GM19395 (cell line): ENCODE measurements around the gene ARHGEF28.

ENCODE experiments used
- ATAC-seq: cut with Tn5 transposase; IDR thresholded peaks from one replicate; pipeline ENCODE4 v1.9.1; 2021; ENCODE audit warnings: mild to moderate bottlenecking, moderate library complexity; ENCODE audit not compliant: unreplicated experiment

ARHGEF28 gene

DNA sequence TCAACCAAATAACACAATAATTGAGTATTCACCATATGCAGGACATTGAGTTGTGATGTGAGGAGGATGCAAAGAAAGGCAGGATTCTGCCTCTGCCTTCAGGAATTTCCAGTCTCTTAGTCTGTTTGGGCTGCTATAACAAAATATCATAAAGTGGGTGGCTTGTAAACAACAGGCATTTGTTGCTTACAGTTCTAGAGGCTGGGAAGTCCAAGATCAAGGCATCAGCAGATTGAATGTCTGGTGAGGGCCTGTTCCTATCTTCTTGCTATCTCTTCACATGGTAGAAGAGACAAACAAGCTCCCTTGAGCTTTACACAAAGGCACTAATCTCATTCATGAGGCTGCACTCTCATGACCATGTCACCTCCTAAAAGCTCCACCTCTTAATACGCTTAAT is 360.7 kb downstream of the ARHGEF28 start:
- no peak for ATAC-seq

GRCh38 chr5:73987915-73988314 is 361.9 kb downstream of the ARHGEF28 start:
- no peak for ATAC-seq

DNA sequence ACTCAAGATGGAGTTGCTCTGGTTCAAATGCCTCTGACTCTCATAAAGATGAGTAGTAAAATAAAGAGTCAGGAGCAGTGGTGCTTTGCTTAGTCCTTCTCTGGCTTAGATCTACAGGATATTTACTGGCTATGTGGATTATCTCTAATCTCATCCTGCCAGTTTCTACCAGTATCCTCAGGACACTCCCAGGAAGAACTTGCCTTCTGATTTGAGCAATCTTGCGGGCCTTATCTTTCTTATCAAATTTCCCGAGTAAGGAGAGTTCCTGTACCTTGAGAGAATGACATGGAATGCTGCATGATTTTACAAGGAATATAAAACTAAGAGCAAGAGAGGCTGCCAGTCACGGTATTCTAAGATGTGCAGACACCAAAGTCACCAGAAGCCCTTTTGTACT is 364.0 kb downstream of the ARHGEF28 start:
- no peak for ATAC-seq
